Skeletal muscle satellite cell (primary cell): ENCODE data around the gene BRSK2.
"Not testable (repeated sequence)": the region's sequence is repeated elsewhere in the genome, so short reads cannot be mapped to it uniquely, and the experiment has no call there.

Experiments used
- H3K27me3 ChIP-seq: 2 replicates; pipeline ENCODE4 v1.7.0; 2013; ENCODE audit warnings: low read length; ENCODE audit not compliant: control insufficient read depth, insufficient read depth
- H3K36me3 ChIP-seq: 2 replicates; pipeline ENCODE4 v1.7.0; 2013; ENCODE audit warnings: mild to moderate bottlenecking, control low read depth, low read length; ENCODE audit not compliant: insufficient read depth
- H3K4me1 ChIP-seq: 2 replicates; pipeline ENCODE4 v1.7.0; 2013; ENCODE audit warnings: low read length; ENCODE audit not compliant: control insufficient read depth, insufficient read depth
- H3K4me2 ChIP-seq: 2 replicates; pipeline ENCODE4 v1.7.0; 2013; ENCODE audit warnings: mild to moderate bottlenecking, low read length
- H3K4me3 ChIP-seq: 2 replicates; pipeline ENCODE4 v1.7.0; 2013; ENCODE audit warnings: low read length
- H3K9ac ChIP-seq: 2 replicates; pipeline ENCODE4 v1.7.0; 2013; ENCODE audit warnings: mild to moderate bottlenecking, low read depth, low read length, moderate library complexity
- H3K9me3 ChIP-seq: replicated peaks from 2 replicates; pipeline ENCODE4 v1.7.0; 2013; ENCODE audit warnings: mild to moderate bottlenecking, control low read depth, low read length

Gene BRSK2

GRCh38 chr11:1358286-1358685 lies 31.4 kb upstream of the BRSK2 start:
- Histone ChIP-seq H3K4me2 (no peak overlapping the region), H3K9ac (no peak overlapping the region), H3K27me3 (peaks cover 10% of the 10 kb centered on the region), H3K4me3 (no peak overlapping the region), H3K4me1 (no peaks in the 10 kb centered on the region), H3K36me3 (no peaks in the 10 kb centered on the region), H3K9me3 (no peaks in the 10 kb centered on the region)

GRCh38 chr11:1358931-1359330 lies 30.8 kb upstream of the BRSK2 start:
- H3K4me3 ChIP-seq, H3K4me1 ChIP-seq, H3K9ac ChIP-seq, H3K9me3 ChIP-seq, H3K36me3 ChIP-seq, H3K4me2 ChIP-seq: not testable (repeated sequence)
- peaks cover 16% of the 10 kb centered on the region for H3K27me3 ChIP-seq

DNA sequence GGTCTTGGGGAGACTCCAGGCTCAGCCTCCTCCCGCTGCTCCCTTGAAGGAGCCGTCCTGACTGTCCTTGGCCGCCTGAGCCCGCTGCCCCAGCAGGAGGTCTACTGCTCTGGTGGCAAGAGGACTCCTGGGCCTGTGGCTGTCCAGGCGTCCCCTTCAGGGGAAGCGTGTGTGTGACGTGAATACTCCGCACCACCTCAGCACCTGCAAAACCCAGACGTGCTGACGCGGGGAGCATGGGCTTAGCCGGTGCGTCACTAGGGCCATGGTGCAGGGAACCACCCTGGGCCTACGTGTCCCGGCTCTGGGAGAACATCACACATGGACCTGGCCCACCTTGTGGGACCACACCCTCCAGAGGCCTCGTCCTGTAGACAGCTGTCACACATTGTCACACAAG lies 30.2 kb upstream of the BRSK2 start:
- peaks cover 20% of the 10 kb centered on the region for H3K27me3 ChIP-seq
- H3K4me3 ChIP-seq: no peak overlapping the region
- no peak overlapping the region for H3K4me2 ChIP-seq
- no peaks in the 10 kb centered on the region for H3K9me3 ChIP-seq
- H3K9ac ChIP-seq: no peak overlapping the region
- H3K36me3 ChIP-seq: no peaks in the 10 kb centered on the region
- no peaks in the 10 kb centered on the region for H3K4me1 ChIP-seq

- no peak overlapping the region for H3K4me2 ChIP-seq
- no peaks in the 10 kb centered on the region for H3K36me3 ChIP-seq
- H3K4me1 ChIP-seq: no peaks in the 10 kb centered on the region
- no peak overlapping the region for H3K4me3 ChIP-seq
- peaks cover 20% of the 10 kb centered on the region for H3K27me3 ChIP-seq
- H3K9me3 ChIP-seq: no peaks in the 10 kb centered on the region
- no peak overlapping the region for H3K9ac ChIP-seq
Observed at GRCh38 chr11:1360181-1360834, 29.4 kb upstream of the BRSK2 start.

DNA sequence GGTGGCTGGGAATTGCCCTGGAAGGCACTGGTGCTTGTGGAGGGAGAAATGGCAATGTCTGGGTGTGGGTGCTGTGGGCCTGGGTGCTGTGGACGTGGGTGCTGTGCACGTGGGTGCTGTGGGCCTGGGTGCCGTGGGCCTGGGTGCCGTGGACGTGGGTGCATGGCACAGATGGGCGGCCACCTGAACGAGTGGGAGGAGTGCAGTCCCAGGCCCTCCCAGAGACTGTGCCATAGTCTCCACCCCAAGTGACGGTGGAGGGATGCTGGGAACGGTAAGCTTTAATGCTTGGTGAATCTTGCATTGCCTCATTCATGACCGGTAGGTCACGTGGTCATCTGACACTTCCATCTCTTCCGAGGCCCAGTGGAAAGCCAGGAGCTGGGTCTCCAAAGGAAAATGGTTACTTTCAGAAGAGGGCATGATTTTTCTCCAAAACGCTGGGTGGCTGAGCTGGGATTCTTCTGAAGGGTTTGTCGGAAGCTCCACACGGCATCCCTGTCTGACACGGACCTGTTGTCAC lies 28.8 kb upstream of the BRSK2 start:
- Histone ChIP-seq H3K9ac (no peak overlapping the region), H3K36me3 (no peaks in the 10 kb centered on the region), H3K4me2 (no peak overlapping the region), H3K27me3 (peaks cover 20% of the 10 kb centered on the region), H3K9me3 (no peaks in the 10 kb centered on the region), H3K4me3 (no peak overlapping the region), H3K4me1 (no peaks in the 10 kb centered on the region)

- Histone ChIP-seq H3K36me3 (no peaks in the 10 kb centered on the region), H3K4me2 (no peak overlapping the region), H3K9ac (no peak overlapping the region), H3K4me3 (no peak overlapping the region), H3K4me1 (no peaks in the 10 kb centered on the region), H3K9me3 (no peaks in the 10 kb centered on the region), H3K27me3 (peaks cover 11% of the 10 kb centered on the region)
Observed at GRCh38 chr11:1361882-1362281, 27.9 kb upstream of the BRSK2 start.

DNA sequence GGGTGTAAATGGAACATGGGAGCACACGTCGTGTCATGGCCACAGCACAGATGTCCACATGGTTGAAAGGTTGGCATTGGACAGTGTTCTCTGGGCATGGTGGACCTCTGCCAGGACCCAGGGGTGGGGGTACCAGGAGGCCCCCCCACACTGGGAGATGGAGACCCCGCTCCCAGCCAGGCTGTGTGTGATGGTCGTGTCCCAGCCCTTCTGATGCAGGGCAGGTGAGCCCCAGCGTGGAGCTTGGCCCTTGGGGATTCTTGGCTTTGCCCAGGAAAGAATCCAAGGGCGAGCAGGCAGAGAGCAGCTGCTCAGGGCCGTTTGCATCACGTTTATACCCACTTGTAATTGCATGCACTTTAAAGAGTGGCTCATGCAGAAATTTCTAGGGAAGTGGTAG lies 22.0 kb upstream of the BRSK2 start:
- H3K27me3 ChIP-seq: peaks cover 16% of the 10 kb centered on the region
- H3K4me3 ChIP-seq: no peak overlapping the region
- no peaks in the 10 kb centered on the region for H3K9me3 ChIP-seq
- H3K4me2 ChIP-seq: no peak overlapping the region
- no peaks in the 10 kb centered on the region for H3K4me1 ChIP-seq
- no peaks in the 10 kb centered on the region for H3K36me3 ChIP-seq
- no peak overlapping the region for H3K9ac ChIP-seq

DNA sequence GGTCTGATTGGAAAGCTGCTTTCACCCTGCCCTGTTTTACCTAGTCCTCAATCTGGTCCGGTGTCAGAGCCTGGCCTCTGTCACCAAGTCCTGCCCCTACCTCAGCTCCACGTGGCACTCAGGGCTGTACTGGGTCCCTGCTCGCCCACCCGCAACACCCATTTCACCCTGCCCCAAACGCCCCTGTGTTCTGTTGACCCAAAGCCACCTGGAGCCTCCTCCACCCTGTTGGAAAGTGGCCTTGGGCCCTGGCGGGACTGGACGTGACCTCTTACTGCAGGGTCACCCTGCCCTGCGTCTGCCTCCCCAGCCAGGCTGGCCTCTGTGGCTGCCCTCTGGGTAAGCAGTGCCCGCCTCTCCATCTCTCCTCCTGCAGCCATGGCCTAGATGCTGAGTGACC lies 21.5 kb upstream of the BRSK2 start:
- Histone ChIP-seq H3K36me3 (no peaks in the 10 kb centered on the region), H3K9me3 (no peaks in the 10 kb centered on the region), H3K4me2 (no peak overlapping the region), H3K27me3 (peaks cover 19% of the 10 kb centered on the region), H3K4me1 (no peaks in the 10 kb centered on the region), H3K9ac (no peak overlapping the region), H3K4me3 (no peak overlapping the region)

- H3K9ac ChIP-seq: no peak overlapping the region
- H3K9me3 ChIP-seq: no peaks in the 10 kb centered on the region
Observed at GRCh38 chr11:1368966-1369365, 20.8 kb upstream of the BRSK2 start.

DNA sequence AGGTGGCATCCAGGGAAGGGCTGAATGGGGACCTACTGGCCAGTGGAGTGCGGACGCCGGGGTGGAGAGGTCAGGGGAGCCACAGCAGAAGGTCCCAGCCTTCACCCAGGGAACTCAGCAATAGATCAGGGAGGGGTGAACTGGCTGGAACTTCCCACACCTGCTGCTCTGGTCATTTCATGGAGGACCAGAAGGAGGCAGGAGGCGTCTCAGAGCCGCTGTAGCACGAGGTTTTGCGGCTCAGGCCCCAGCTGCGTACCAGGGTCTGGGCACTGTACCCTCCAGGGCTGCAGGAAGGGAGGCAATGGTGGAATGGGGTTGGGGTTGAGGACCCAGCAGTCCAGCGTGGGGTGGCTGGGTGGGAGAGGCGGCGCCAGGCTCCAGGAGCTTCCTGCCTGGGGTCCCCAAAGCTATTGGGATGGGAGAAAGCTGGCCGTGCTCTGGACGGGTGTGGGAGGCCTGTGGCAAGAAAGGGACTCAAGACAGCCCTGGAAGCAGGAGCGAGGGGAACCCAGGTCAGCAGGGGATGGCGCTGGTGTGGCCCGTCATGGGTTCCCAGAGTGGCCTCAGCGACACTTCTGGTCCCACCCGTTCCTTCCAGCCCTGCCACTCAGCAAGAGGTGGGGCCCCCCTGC lies 20.2 kb upstream of the BRSK2 start:
- Histone ChIP-seq H3K27me3 (peaks cover 21% of the 10 kb centered on the region), H3K9me3 (no peaks in the 10 kb centered on the region), H3K4me1 (peaks cover 6% of the 10 kb centered on the region), H3K4me3 (no peak overlapping the region), H3K9ac (no peak overlapping the region), H3K4me2 (no peak overlapping the region), H3K36me3 (no peaks in the 10 kb centered on the region)

More at GRCh38 chr11:1368966-1369365, 20.8 kb upstream of the BRSK2 start:
- H3K27me3 ChIP-seq: peaks cover 19% of the 10 kb centered on the region
- H3K4me1 ChIP-seq: peaks cover 6% of the 10 kb centered on the region
- H3K4me3 ChIP-seq: no peak overlapping the region
- no peak overlapping the region for H3K4me2 ChIP-seq
- no peaks in the 10 kb centered on the region for H3K36me3 ChIP-seq

DNA sequence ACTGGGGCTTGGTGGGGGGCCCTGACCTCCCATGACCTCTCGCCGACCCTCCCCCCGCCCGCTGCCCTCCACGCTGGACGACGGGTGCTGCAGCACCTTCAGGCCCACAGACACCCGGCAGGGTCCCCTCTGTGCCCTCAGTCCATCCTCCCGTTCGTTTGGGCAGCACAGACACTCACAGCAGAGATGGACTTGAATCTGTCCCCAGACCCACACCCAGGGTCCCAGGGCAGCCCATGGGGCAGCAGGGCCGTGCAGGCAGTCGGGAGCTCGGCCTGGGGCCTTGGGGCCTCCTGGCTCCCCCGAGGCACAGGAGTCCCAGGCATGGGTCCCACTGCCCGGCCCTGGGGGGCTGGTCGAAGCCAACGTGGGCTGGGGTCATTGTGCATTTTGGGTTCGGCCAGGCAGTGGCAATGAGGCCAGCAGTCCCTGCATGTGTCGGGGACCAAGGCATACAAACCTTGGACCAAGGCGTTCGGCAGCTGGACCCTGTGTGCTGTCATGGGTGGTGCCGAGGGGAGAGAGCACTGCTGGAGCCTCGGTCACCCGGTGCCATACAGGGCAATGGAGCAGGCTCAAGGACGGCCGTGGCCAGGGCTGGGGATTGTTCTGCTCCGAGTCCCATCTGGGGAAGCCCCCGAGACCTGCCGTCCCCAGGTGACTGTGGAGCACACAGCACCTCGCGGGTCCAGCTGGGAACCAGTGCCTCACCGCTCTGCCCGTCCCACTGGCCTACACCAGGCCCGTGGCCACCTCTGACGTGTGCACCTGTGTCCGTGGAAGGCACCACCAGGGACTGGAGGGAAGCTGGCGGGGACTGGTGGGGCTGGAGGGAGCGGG lies 19.3 kb upstream of the BRSK2 start:
- Histone ChIP-seq H3K36me3 (no peaks in the 10 kb centered on the region), H3K4me1 (peaks cover 6% of the 10 kb centered on the region), H3K9ac (no peak overlapping the region), H3K4me3 (no peak overlapping the region), H3K27me3 (peaks cover 26% of the 10 kb centered on the region), H3K9me3 (no peaks in the 10 kb centered on the region), H3K4me2 (no peak overlapping the region)
